HG03469 (cell line): ENCODE measurements around the gene ZC3H12C.
"Not testable (repeated sequence)": the region's sequence is repeated elsewhere in the genome, so short reads cannot be mapped to it uniquely, and the experiment has no call there.

Experiments
- ATAC-seq: cut with Tn5 transposase; IDR thresholded peaks from one replicate; pipeline ENCODE4 v1.9.1; 2021; ENCODE audit warnings: mild to moderate bottlenecking, moderate library complexity, moderate number of reproducible peaks; ENCODE audit not compliant: unreplicated experiment

Gene ZC3H12C

GRCh38 chr11:110208678-110209312 lies 115.6 kb downstream of the ZC3H12C start:
- ATAC-seq: not testable (repeated sequence)

- ATAC-seq: not testable (repeated sequence)
Observed at GRCh38 chr11:110209313-110209694, 116.1 kb downstream of the ZC3H12C start.

GRCh38 chr11:110217223-110217877 lies 124.2 kb downstream of the ZC3H12C start:
- ATAC-seq: no peak

- ATAC-seq: no peak
Observed at GRCh38 chr11:110217936-110218335, 124.7 kb downstream of the ZC3H12C start.

GRCh38 chr11:110219006-110219785 lies 126.0 kb downstream of the ZC3H12C start:
- no peak for ATAC-seq
